Activated CD4-positive, alpha-beta T cell treated with anti-CD3 and anti-CD28 coated beads, Interleukin-2, Interleukin-6, amounts not matched to agents 100 ng/mL and 50 ng/mL, durations not matched to agents 16 hours and 8 hours (primary cell): ENCODE results near the gene SERPINE3.

ENCODE experiments used
- DNase-seq: peaks from one replicate; pipeline ENCODE4 v3.0.0-alpha.2; 2020

The SERPINE3 gene

DNA sequence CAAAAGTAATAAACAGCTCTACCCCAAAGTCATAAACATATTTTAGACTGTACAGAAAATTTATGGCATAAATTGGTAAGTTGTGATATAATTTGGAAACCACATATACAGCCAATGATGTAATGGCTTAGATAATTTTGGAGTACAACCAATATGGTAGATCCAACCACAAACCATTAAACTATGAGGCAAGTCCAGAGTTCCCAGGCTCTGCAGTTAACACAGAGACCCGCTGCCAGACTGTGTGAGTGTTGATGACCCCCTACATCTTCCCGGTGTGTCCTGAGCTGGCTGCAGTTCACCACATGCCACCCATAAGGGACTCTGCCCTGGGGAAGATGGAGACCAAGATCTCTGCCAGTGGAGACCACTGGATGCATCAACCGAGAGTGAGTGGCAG, 9.9 kb upstream of the SERPINE3 start:
- no peak for DNase-seq

DNA sequence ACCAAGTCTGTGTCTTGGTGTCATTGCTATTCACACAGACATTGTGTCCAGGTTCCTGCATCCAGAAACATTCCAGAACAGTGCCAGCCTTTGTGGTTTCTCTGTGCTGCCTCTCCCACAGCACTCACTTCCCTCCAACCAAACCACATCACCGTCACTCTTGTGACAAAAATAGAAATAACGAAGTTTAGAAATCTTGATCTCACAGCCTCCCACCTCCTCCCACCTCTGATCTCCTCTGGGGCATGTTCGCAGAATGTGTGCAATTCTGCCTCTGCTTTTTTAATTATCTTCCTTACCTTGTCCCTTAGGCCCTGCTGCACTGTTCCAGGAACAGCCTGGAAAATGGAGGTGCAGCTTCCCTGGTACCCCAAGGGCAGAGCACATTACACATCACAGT, 8.7 kb upstream of the SERPINE3 start:
- no peak for DNase-seq

DNA sequence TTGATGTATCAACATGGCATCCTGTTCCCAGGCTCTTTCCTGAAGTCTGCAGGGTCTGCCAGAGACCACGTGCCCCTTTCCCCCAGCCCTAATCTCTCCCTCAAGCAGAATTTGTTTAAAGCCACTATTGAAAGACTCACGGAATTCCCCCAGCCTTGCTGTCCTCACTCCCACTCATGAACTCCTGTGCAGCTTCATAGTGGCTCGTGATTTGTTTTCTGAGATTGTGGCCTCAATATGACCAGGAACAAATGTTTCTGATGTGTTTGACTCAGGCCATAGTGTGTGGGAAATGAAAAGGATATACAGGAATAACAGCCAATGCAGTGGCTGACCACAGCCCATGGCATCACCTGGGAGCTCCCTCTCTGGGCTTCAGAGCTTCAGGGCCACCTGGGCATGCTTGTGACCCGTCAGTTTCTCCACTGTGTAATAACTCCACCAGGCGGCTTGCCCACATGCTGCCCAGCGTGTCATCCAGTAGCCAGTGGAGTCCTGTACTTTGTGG, 8.1 kb upstream of the SERPINE3 start:
- no peak for DNase-seq

DNA sequence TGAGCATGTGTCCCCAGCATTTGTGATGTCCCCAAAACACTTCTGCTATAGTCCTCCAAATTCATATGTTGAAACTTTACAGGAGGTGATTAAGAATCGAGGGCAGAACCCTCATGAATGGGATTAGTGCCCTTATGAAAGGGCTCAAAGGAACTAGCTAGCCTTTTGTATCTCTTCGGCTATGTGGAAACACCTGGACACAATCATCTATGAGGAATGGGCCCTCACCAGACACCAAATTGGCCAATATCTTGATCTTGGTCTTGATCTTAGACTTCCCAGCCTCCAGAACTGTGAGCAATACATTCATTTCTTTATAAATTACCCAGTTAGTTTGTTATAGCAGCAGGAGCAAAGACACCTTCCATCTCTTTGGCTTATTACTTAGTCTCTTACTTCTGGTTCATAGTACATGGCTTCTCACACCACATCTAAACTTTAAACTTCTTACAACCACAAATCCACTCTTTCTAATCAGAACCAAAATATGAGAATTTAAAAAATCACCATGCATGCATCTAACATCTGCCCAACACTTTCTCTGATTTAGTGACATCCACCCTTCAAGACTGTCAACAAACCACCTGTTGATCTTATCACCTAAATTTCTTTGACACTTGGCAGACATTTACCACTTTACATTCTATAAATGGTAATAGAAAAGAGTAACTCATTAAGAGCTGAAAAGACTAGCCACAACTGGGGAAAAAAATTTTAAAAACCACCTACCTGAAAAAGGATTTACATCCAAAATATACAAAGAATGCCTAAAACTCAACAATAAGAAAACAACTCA, 6.7 kb upstream of the SERPINE3 start:
- DNase-seq = no peak

DNA sequence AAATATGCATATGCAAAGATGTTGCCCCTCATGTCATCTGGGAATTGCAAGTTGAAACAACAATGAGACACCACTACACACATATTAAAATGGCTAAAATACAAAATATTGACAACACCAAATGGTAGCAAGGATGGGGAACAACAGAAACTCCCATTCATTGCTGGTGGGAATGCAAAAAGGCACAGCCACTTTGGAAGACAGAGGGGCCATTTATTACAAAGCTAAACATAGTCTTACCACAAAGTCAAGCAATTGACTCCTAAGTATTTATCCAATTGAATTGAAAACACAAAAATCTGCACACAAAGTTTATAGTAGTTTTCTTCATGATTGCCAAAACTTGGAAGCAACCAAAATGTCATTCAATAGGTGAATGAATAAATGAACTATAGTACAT, 6.1 kb upstream of the SERPINE3 start:
- no peak for DNase-seq

DNA sequence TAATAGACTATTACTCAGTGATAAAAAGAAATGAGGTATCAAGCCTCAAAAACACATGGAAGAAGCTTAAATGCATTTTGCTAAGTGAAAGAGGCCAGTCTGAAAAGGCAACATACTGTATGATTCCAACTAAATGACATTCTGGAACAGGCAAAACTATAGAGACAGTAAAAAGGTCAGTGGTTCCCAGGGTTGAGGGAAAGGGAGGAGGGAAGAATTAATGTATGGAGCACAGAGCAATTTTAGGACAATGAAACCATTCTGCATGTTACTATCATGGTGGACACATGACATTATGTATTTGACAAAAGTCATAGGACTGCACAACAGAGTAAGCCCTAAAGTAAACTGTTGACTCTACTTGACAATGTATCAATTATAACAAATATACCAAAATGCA, 5.7 kb upstream of the SERPINE3 start:
- no peak for DNase-seq

DNA sequence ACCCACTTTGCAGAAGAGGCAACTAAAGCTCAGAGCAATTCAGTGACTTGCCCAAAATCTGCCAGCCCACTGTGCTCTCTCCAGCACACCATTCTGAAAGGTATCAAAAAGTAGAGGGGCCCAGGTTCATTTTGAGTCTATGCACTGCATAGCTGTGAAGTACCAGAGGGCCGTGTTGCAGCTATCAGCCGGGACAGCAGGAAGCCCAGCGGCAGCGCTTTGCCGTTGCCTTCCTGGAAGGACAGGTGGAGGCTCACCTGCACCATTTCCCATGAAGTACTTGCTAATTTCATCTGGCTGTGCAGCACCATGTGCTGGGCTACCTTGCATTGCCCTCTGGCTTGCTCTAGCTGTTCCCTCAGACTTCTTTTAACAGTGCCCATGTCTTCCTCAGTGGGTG, 2.7 kb upstream of the SERPINE3 start:
- no peak for DNase-seq

DNA sequence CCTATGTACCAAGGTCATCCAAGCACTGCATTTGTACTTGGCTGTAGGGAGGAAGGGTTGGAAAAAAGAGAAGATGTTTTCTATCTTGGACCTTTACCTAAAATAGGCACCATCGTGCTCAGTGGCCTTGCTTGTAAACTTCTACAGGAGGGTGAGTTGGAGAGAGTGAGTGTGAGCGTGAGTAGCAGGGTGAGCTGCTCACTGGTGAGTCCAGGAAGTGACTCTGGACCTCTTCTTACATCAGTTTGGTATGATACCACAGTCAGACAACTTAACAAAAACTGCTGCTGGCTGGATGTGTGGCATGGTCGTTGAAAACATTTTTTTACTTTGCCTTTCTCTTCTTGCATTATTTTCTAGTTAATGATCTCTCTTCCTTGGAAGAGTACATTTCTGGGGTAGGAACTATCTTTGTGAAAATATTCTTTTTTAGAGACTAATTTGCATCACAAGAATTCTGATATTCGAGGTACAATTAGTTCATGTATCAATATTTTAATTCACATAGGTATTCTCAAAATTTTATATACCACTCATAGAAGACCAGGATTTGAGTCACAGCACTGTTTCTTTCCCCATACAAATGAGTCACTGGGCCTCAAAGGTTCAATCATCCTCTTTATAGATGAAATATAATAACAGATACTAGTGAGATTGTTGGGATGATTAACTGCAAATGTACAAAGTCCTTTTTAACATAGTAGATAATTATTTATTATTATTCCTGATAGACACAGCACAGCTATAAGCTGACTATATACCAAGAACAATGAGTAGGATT, 651 bp downstream of the SERPINE3 start:
- no peak for DNase-seq

DNA sequence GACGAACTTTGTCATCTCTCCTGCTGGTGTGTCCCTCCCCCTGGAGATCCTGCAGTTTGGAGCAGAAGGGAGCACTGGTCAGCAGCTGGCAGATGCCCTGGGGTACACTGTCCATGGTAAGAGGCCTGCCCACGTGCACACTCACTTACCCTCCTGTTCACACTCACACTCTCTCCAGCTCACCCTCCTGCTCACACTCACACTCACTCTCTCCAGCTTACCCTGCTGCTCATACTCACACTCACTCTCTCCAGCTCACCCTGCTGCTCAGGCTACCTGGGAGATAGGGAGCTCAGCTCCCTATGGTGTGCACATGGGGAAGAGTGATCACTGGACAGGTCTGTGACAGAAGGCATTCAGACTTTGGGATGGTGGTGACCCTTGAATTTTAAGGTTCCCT, 1.7 kb downstream of the SERPINE3 start:
- no peak for DNase-seq

DNA sequence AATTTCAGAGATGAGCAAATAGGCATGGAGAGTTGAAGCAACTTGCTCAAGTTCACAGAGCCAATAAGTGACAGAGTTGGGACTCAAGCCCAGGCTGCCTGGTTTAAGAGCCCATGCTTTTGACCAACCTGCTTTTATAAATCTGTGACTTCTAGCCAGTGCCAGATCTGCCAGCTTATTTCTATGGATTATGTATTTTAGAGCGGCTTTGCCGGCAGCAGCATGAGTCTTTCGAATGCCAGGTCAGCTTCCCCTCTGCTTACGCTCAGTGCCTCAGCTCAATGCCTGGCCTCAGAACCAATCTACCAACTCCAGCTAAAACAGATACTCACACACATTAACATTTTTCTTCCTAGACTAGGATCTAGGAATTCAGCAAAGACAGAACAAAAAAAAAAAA, 2.3 kb downstream of the SERPINE3 start:
- DNase-seq = no peak

DNA sequence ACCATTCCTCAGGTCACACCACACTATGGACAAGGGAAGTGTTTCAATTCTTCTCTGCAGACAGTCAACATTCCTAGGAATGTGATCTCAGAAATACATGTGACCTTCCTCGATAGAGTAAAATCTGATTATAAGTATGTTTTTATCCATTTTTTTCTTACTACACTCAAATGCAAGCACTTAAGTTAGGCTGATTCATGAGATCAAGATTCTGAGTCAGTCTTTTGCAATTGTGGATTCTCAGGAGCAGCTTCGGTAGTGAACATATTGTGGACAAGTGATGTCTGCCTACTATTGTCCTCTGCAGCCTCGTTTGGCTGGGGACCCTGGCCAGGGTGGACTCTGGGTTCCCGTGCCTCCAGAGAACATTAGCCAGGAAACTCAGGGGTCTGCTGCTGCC, 3.2 kb downstream of the SERPINE3 start:
- DNase-seq = no peak

DNA sequence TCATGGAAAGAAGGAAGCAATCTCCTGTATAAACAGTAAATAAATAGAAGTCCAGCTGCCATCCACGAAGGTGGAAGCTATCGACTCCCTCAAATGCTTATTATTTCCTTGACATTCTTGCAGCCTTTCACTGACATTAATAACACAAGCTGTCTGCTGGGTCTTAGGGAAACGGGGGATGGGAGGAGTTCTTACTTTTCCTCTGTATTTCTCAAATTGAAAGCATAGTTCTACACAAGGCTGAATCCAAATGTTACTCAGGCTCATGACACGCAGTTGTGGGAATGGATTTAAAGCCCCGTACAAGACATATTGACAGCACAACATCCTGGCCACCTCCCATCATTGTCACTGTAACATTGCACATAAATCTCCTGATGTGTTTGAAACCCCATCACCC, 4.0 kb downstream of the SERPINE3 start:
- DNase-seq = no peak

DNA sequence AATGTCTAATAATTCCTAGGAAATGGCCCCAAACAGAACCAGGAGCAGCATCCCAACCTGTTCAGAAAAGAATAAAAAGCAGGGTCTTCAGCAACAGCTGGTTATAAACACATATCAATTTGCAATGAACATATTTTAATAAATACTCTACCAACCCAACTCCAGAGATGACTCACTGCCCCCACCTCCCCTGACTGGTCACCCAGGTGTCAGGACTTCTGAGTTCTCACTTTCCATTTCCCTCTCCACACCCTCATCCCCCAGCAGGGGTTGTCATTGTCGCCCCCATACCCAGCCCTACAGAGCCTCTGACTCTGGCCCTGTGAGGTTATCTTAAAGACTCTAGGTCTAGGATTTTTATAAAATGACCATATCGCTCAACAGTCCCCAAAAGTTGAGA, 6.9 kb downstream of the SERPINE3 start:
- DNase-seq = no peak

DNA sequence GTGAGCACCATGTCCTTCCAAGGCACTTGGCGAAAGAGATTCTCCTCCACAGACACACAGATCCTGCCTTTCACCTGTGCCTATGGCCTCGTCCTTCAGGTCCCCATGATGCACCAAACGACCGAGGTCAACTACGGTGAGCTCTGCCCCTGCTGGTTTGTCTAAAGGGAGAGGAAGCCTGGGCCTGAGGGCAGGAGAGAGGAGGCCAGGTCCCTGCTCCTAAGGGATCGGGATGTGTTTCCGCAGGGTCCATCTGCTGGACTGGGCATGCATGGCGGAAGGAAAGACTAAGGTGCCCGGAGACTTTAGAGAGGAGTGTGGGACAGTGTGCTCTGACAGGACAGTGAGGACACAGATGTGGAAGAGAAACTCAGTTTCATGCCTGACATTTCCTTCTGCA, 7.6 kb downstream of the SERPINE3 start:
- no peak for DNase-seq

DNA sequence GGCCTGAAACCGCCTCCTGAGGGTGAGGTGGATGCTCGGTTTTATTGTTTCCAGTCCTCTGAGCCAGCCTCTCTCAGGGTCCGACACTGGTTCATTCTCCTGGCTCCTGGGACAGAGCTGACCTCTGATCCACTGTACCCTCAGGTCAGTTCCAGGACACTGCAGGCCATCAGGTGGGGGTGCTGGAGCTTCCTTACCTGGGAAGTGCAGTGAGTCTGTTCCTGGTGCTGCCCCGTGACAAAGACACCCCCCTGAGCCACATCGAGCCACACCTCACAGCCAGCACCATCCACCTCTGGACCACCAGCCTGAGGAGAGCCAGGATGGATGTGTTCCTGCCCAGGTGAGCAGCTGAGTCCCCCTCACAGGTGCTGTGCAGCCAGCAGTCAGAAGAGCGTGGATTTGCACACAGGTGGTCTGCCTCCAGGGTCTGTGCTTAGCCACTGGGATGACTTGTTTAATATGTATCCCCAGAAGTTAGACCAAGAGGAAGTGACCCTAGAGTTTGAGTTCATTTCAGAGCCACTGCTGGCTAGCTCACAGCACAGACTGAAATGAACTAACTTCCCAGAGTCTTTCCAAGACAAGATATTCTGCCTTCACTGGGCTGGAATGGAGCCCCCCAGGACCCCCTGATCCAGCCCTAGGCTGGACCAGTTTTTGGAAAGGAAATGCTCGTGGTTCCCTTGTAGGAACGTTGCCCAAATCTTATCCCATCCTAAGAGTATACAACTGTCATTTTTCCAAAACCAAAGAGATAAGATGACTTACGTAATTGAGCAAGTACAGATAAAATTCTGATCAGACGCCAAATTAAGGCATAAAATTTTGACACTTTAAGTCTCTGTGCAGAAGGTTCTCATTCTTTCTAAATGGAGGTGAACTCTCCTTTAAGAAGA, 8.8 kb downstream of the SERPINE3 start:
- no peak for DNase-seq

DNA sequence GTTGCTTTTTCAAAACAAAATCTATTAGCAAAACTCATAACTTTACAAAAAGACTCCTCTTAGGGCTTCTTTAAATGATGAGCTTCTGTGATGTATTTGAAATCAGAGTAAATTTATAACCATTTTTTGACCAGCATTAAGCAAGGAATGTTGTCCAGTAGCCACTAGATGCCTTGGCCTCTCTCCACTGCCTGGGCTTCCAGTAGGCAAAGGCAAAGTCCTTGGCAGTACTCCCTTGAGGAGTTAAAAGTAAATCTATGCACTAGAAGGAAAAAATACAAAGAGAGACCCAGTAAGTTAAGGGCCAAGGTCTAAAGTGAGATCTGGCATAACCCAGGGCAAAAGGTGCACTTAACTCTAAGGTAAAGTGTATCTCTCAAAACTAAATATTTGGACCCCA, 9.5 kb downstream of the SERPINE3 start:
- DNase-seq = no peak

DNA sequence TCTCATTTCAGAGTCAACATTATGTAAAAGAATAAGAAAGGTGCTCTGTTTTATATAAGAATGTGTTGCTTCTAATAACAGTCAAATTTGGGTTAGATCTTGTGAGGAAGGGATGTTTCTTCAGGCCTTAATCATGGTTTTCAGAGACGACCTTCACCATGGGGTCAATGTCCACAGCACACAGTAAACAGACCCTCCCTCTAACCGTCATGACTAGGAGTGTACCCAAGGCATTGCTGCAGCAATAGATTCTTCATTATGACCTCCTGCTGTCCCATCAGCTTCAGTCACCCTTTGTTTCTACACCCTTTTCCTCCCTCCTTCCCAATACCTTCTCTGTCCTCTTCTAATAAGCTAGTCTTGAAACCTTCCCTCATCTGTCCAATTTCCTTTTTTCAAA, 15.7 kb downstream of the SERPINE3 start:
- no peak for DNase-seq

DNA sequence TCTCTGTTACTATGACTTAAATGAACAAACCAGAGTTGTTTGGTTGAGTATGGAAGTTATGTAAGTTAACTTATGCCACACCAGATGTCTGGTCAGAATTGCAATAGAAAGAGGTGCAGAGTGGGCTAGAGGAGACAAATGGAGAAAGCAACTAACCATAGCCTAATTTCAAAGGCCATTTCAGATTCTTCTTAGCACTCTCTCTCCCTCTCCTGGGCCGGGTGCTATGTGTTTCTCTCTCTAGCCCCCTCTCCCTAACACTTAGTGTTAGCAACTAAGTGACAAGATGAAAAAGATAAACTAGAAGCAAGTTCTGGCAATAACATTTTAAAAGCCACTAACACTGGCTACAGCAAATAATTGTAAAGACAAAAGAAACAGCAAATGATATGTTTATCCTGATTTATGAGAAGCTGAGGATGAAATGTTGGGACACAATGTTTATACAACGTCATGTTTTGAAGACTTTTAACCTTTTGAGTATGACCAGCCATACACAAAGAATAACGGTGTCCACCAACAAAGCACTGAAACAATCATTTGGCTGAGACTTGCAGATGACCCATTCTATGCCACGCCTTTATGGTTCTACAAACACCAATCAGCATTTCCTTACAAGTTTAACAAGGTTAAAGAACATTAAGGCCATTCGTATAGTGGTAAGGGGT, 18.6 kb downstream of the SERPINE3 start:
- DNase-seq = no peak

DNA sequence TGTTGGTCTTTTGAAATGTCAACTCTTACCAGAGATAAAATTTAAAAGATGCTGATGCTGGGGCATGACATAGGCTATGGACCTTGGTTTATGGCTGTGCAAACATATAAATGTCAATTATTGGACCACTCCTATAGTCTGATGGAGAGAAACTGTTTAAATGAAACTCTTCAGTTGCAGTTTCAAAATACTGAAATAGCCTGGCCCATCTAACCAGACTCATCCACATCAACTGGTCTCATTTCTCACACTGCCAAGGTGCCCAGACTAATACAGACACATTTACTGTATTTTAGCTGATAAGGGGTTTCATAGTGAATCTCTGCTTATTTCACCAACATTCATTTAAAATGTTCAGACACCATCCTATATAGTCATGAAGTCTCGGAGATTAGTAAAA, 19.9 kb downstream of the SERPINE3 start:
- no peak for DNase-seq

DNA sequence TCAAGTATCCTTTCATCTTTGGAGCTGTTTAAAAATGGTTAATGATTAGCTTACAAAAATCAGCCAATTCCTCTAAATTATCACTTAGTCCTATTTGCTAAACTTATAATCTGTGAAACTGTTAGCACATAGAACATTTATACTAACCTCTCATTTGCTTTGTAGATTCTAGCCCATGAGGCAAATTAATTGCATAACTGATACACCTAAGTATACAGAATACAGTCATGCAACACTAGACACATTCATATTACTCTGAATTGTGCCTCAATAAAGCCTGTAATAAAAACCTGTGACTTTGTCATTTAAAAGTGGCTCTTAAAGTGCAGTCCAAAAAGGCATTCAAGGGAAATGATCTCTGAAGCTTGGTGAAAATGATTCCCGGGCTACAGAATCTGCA, 21.0 kb downstream of the SERPINE3 start:
- DNase-seq = no peak

DNA sequence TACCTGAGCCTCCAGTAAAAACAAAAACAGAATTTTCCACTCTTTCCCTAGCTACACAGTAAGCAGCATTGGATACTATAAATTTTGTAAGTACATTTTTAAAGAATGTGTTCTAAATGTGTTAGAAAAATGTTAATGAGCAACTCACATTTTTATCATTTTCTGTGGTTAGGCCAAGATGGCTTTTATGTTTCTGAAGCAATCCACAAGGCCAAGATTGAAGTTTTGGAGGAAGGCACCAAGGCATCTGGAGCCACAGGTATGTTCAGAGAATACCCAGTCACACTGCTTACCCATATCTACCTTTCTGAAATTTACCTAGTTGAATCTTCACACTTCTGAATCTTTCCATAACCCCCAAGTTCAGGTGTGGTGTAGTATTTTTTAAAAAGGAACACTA, 21.6 kb downstream of the SERPINE3 start:
- DNase-seq = no peak

DNA sequence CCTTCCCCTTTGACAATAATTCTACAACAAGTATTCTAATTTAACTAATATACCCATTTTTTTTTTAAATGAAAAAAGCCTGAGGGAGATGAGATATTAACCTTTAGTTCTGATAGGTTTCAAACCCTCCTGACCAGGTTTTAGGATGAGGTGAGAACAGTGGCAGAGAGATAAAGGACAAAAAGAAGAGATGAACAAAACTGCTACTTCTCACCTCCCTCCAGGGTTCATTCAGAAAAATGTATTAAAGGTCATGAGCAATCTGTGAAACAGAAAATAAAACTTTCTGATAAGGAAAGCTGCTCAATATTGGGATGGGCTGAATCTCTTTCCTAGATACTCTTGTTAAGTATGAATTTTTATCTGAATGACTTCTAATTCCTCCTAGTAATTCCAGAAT, 24.1 kb downstream of the SERPINE3 start:
- DNase-seq = no peak
